Keratinocyte (primary cell): ENCODE measurements around the gene RRP8. TPM values are rescaled to one million over a fixed set of nuclear protein-coding genes. Genes with fewer than 3 reads are reported as not detected.

Experiments
- DNase-seq: peaks from one replicate; pipeline ENCODE4 v3.0.0-alpha.2; 2011; ENCODE audit warnings: low read depth, missing footprints, low spot score
- FAIRE-seq: peaks from 2 replicates; lab custom pipeline; 2011; peaks lifted over from hg19 to GRCh38; lab: Jason Lieb, UNC
- H2AFZ ChIP-seq: 2 replicates; pipeline ENCODE4 v1.6.0; 2012; ENCODE audit warnings: low read length, control low read depth, inconsistent platforms; ENCODE audit not compliant: control insufficient read depth
- H3K27ac ChIP-seq: 2 replicates; pipeline ENCODE4 v1.5.1; 2011; ENCODE audit warnings: low read length; ENCODE audit not compliant: control insufficient read depth, insufficient read depth
- H3K27me3 ChIP-seq: 3 replicates; pipeline ENCODE4 v1.6.0; 2011; ENCODE audit warnings: low read length; ENCODE audit not compliant: control insufficient read depth, insufficient read depth; ENCODE audit errors: extremely low read depth
- H3K36me3 ChIP-seq, 2 experiments: 2 replicates in 1 of 2; 3 replicates in 1 of 2; pipeline ENCODE4 v1.5.1; 2011; ENCODE audit warnings: low read length in 2 of 2, mild to moderate bottlenecking in 1 of 2; ENCODE audit not compliant: control insufficient read depth in 2 of 2, insufficient read depth in 2 of 2; ENCODE audit errors: extremely low read depth in 1 of 2
- H3K4me1 ChIP-seq: 3 replicates; pipeline ENCODE4 v1.5.1; 2011; ENCODE audit warnings: low read length; ENCODE audit not compliant: control insufficient read depth, insufficient read depth; ENCODE audit errors: extremely low read depth
- H3K4me2 ChIP-seq: 3 replicates; pipeline ENCODE4 v1.6.0; 2011; ENCODE audit warnings: low read depth, low read length; ENCODE audit not compliant: control insufficient read depth, insufficient read depth; ENCODE audit errors: extremely low read depth
- H3K4me3 ChIP-seq, 3 experiments: fragments of 200-600 bp in 1 of 3; sonication (generic) in 1 of 3; 2 replicates in 2 of 3; 3 replicates in 1 of 3; pipeline ENCODE4 v1.5.1; 2011 to 2016; ENCODE audit warnings: low read length in 3 of 3, mild to moderate bottlenecking in 3 of 3, control low read depth in 2 of 3, inconsistent platforms in 1 of 3, low read depth in 1 of 3, mixed read lengths in 1 of 3, mixed run types in 1 of 3, moderate library complexity in 1 of 3; ENCODE audit not compliant: control insufficient read depth in 2 of 3, insufficient read depth in 2 of 3; ENCODE audit errors: extremely low read depth in 1 of 3
- H3K79me2 ChIP-seq: 2 replicates; pipeline ENCODE4 v1.6.0; 2012; ENCODE audit warnings: low read length; ENCODE audit not compliant: control insufficient read depth, insufficient read depth
- H3K9ac ChIP-seq: 3 replicates; pipeline ENCODE4 v1.6.0; 2011; ENCODE audit warnings: low read length; ENCODE audit not compliant: control insufficient read depth, insufficient read depth; ENCODE audit errors: extremely low read depth
- H3K9me1 ChIP-seq: 3 replicates; pipeline ENCODE4 v1.6.0; 2011; ENCODE audit warnings: low read length; ENCODE audit not compliant: control insufficient read depth, insufficient read depth; ENCODE audit errors: extremely low read depth
- H3K9me3 ChIP-seq: 2 replicates; pipeline ENCODE4 v1.5.1; 2012; ENCODE audit warnings: low read depth, low read length; ENCODE audit not compliant: control insufficient read depth
- H4K20me1 ChIP-seq: 3 replicates; pipeline ENCODE4 v1.6.0; 2011; ENCODE audit warnings: low read length; ENCODE audit not compliant: control insufficient read depth, insufficient read depth; ENCODE audit errors: extremely low read depth
- CTCF ChIP-seq, 3 experiments: IDR thresholded peaks in 1 of 3; conservative IDR thresholded peaks in 1 of 3; optimal IDR thresholded peaks in 1 of 3; 2 replicates in 2 of 3; 3 replicates in 1 of 3; pipeline versions ENCODE3 to v1.5.1; 2011; ENCODE audit warnings: low read length in 3 of 3, mild to moderate bottlenecking in 3 of 3, moderate library complexity in 2 of 3, control low read depth in 1 of 3, inconsistent platforms in 1 of 3; ENCODE audit not compliant: insufficient read depth in 2 of 3; ENCODE audit errors: extremely low read depth in 1 of 3
- EZH2 ChIP-seq: IDR thresholded peaks from one replicate; pipeline ENCODE4 v1.6.1; 2012; ENCODE audit warnings: inconsistent platforms, mild to moderate bottlenecking, low read length, moderate library complexity
- dilution Hi-C: fragments of 300-500 bp; cut with MboI; formaldehyde crosslinking; loops from one replicate; pipeline ENCODE4 v1.7.0; 2020; ENCODE audit warnings: low sequenced_read_pairs; ENCODE audit not compliant: extremely low pct_ligation_motif_present
- polyA plus RNA-seq, 5 experiments: library from polyadenylated mRNA; depleted of rRNA in 3 of 5; stranded (reverse) in 3 of 5; stranded (forward) in 1 of 5; unstranded in 1 of 5; fragments of >200 nt; gene quantifications; 1 replicate in 1 of 5; 2 replicates in 3 of 5; 3 replicates in 1 of 5; pipeline versions ENCODE4 v1.2.1 to v1.2.3, GENCODE V29; 2011 to 2012; ENCODE audit warnings: missing spikeins in 2 of 5, low read depth in 1 of 5, low replicate concordance in 1 of 5

Gene RRP8
- polyA plus RNA-seq, 1 donor (not counting 4 experiments of a cell fraction or from before 2014, with no cell fraction given) = 15.0 TPM

GRCh38 chr11:6626971-6627761, 23.8 kb upstream of the RRP8 start:
- no peaks in the 10 kb centered on the region for H3K79me2 ChIP-seq
- peaks cover 45% of the 10 kb centered on the region for H3K27me3 ChIP-seq
- no peak for DNase-seq
- no peaks in the 10 kb centered on the region for H3K4me1 ChIP-seq
- no peak overlapping the region for H3K4me3 ChIP-seq
- TF ChIP-seq EZH2 = no peak
- TF ChIP-seq CTCF (optimal IDR thresholded peaks at IDR 0.05 in 1 of 3, IDR thresholded peaks at IDR 0.05 in 1 of 3, conservative IDR thresholded peaks at IDR 0.05 in 1 of 3; ENCODE audit: extremely low read depth in 1 of 3, insufficient read depth in 2 of 3, low read length in 3 of 3) = no peak
- no peak overlapping the region for H2AFZ ChIP-seq
- no peak for FAIRE-seq
- H3K9ac ChIP-seq = no peak overlapping the region
- no peak overlapping the region for H3K4me2 ChIP-seq
- no peak overlapping the region for H3K27ac ChIP-seq
- H3K9me1 ChIP-seq = no peaks in the 10 kb centered on the region
- H3K36me3 ChIP-seq = no peaks in the 10 kb centered on the region
- dilution Hi-C loops = no loop called here
- H3K9me3 ChIP-seq = no peaks in the 10 kb centered on the region
- H4K20me1 ChIP-seq = no peaks in the 10 kb centered on the region

- H3K27me3 ChIP-seq = peaks cover 32% of the 10 kb centered on the region
- dilution Hi-C loops = no loop called here
- no peak overlapping the region for H2AFZ ChIP-seq
- H3K27ac ChIP-seq = no peak overlapping the region
- no peaks in the 10 kb centered on the region for H3K4me1 ChIP-seq
- no peak overlapping the region for H3K9ac ChIP-seq
- H3K9me3 ChIP-seq = no peaks in the 10 kb centered on the region
- H4K20me1 ChIP-seq = no peaks in the 10 kb centered on the region
- no peak for DNase-seq
- no peak for FAIRE-seq
- no peaks in the 10 kb centered on the region for H3K79me2 ChIP-seq
- no peaks in the 10 kb centered on the region for H3K36me3 ChIP-seq
- H3K9me1 ChIP-seq = no peaks in the 10 kb centered on the region
- no peak overlapping the region for H3K4me3 ChIP-seq
- H3K4me2 ChIP-seq = no peak overlapping the region
- no peak for TF ChIP-seq CTCF (optimal IDR thresholded peaks at IDR 0.05 in 1 of 3, IDR thresholded peaks at IDR 0.05 in 1 of 3, conservative IDR thresholded peaks at IDR 0.05 in 1 of 3; ENCODE audit: extremely low read depth in 1 of 3, insufficient read depth in 2 of 3, low read length in 3 of 3)
- no peak for TF ChIP-seq EZH2
Observed at GRCh38 chr11:6625832-6626420, 22.5 kb upstream of the RRP8 start.
